HG02885 (cell line): ENCODE results near the gene GLYR1.
"Not testable (repeated sequence)": the region's sequence is repeated elsewhere in the genome, so short reads cannot be mapped to it uniquely, and the experiment has no call there.

Experiments used
- ATAC-seq: cut with Tn5 transposase; IDR thresholded peaks from one replicate; pipeline ENCODE4 v1.9.1; 2021; ENCODE audit warnings: mild to moderate bottlenecking; ENCODE audit not compliant: unreplicated experiment, poor library complexity

The GLYR1 gene

GRCh38 chr16:4846901-4847773 lies at the start of gene GLYR1, which contains the start of gene UBN1:
Gene GLYR1 (minus strand): TSS chr16:4847288. CDS start chr16:4847265, 23 bp downstream.
Gene UBN1 (plus strand): TSS chr16:4847481. CDS start chr16:4852918, 5,437 bp downstream.
- peak; percentile 88 for ATAC-seq

- ATAC-seq: not testable (repeated sequence)
These were observed 49.7 kb upstream of the GLYR1 start for GRCh38 chr16:4896761-4897160.

DNA sequence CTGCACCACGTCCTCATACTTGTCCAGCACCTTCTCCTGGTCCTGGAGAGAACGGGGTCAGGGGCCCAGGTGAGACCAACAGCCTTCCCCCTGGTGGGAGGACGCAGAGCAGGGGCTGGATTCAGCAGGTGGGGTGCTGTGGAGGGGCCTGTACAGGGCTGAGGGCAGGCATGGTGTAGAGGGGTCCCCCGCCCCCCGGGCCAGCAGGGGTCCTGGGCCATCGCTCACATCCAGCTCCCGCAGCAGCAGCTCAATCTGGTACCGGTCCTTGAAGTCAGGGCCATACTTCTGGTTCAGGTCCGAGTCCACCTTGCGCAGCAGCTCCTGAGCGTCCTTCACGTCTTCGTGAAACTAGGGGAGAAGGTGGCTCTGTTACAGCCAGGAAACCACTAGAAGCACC lies 48.3 kb upstream of the GLYR1 start:
- no peak for ATAC-seq

- no peak for ATAC-seq
These were observed 47.4 kb upstream of the GLYR1 start for GRCh38 chr16:4894276-4895150.

DNA sequence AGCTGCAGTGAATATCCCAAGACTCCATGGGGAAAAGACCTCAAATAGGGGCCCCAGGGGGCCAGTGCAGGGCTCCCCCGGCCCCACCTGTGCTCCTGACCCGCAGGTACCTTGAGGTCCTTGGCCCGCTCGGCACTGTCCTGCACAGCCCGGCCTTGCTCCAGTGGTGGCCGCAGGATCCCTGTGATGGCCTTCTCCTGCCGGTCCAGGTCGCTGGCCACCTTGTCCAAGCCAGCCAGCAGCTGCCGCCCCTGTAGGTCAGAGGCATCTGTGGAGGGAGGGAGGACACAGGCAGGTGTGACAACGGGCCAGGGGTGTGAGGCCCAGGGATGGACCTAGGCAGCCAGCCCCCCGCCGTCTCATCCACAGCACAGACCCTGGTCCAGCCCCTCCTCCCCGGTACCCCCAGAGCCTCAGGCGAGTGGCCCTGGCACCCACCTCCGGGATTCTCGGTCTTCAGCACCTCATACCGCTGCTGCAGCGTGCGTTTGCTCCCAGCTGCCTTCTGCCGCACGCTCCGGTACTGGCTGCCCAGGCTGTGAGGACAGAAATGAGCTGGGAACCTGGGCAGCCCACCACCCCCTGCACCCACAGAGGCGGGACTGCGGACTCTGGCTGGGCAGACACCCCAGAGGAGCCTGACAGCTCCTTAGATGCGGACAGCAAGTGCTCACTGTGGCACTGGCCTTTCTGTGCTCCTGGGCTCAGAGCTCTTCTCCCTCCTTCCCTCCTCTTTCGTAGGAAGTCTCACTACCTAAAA lies 46.2 kb upstream of the GLYR1 start:
- no peak for ATAC-seq

GRCh38 chr16:4892361-4893102 lies 45.4 kb upstream of the GLYR1 start:
- no peak for ATAC-seq

GRCh38 chr16:4891886-4892216 lies 44.8 kb upstream of the GLYR1 start:
- no peak for ATAC-seq

DNA sequence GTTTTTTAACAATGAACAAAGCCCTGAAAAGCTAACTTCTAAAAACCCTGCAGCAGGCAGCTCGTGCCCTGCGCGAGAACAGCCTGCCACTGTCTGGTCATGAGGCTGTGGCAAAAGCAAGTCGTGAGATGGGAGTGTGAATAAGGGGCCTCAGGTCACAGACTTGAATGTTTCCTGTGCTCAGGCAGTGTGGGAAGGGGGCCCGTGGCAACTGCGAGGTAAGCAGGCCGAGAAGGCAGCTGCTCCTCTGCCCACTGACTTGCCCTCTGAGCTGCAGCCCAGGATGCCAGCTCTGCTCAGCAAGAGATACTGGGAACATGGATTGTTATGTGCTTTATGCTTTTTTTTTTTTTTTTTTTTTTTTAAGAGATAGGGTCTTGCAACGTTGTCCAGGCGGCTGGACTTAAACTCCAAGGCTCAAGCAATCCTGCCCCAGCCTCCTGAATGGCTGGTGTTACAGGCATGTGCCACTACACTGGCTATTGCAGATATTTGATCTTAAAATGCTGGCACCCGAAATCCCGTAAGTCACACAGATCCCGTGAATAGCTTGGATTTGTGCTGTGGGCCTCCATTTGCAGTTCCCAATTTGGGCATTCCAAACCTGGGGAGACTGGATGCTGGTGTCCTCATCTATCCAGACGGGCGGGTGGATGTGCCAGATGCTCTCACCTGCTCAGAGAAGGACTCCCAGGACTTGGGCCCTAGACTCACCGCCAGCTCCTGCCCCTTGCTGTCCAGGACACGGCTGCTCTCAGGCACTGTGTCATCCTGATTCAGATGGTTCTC lies 44.2 kb upstream of the GLYR1 start:
- ATAC-seq: no peak

DNA sequence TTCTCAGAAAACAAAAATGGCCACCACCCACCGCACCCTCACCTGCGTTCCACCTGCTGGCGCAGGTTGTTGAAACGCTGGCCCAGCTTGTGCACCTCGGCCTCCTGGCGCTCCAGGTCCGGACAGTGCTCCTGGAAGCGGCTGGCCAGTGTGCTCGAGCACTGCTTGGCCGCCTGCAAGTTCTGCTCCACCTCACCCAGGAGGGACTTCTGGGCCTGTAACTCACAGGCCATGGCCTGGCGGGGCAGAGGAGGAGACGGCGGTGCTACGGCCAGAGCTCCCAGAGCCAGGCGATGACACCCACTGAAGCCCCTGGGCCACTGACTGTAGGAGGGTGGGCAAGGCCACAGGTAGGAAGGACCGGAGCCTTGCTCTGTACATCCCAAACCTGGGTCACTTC lies 43.6 kb upstream of the GLYR1 start:
- no peak for ATAC-seq

DNA sequence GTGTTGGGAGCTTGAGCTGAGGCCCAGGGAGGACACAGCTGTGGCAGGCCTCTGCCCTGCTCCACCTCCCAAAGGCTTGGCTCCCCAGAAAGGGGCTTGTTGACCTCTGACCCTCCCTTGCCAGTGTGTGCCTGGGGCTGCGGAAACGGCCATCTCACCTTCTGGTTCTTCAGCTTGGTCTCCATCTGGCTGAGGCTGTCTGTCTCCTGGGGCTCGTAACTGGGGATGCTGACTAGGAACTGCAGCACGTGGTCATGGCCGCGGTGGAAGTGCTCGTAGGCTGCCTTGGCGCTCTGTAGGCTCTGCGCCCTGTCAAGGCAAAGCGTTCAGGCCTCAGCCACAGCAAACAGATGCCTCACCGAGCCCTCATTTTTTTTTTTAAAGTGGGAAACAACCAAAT lies 42.9 kb upstream of the GLYR1 start:
- ATAC-seq: no peak

- ATAC-seq: no peak
These were observed 41.5 kb upstream of the GLYR1 start for GRCh38 chr16:4888428-4889135.

DNA sequence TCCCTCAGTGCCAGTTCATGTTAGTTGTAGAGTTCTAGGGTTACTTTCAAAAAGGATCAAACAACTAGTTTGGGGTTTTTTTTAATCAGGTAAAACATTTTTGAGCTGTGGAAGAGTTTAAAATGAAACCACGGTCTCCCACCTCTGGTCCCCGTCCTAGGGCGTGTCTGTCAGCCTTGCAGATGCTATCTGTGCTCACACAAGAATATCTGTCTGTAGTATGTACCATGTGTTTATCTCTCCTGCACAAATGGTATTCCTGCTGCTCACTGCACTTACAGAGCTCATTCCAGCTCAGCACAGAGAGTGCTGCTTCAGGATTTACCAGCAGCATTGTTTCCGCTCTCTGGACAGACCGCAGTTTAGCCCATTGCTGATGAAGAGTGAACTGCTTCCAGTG lies 39.1 kb upstream of the GLYR1 start:
- no peak for ATAC-seq

DNA sequence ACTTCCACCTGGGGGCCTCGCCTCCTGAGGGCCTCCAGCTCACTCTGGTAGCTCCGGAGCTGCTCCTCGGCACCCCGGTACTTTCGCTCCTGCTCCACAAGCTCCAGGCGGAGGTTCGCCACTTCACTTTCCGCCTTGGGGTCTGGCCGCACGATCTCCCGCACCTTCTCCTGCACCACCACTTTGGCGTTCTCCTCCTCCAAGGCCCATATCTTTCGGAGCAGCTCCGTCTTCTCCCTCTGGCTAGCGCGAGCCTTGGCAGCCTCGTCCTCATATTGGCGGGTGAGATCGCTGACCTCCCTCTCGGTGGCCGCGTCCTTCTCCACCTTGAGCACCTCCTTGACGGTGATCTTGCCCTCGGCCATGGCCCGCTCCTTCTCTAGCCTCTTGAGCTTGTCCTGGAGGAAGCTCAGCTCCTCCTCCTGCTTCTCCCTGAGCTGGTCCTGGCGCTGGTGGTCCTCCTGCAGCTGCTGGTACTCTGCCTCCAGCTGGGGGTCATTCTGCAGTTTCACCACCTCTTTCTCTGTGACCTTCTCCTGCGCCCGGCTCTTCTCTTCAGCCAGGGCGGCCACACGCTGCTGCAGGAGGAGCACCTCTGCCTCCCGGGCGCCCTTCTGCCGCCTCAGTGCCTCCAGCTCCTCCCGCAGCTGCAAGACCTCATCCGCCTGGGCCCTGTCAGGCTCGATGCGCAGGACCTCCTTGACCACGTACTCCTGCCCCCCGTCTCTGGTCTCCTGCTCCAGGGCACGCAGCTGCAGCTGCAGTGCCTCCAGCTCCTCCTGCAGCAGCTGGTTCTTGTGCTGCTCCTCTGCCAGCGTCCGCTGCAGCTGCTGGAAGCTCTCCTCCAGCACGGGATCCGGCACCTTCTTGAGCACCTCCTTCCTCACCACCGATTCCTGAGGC lies 38.1 kb upstream of the GLYR1 start:
- no peak for ATAC-seq

- ATAC-seq: no peak
These were observed 37.1 kb upstream of the GLYR1 start for GRCh38 chr16:4884209-4884608.

GRCh38 chr16:4883501-4883900 lies 36.4 kb upstream of the GLYR1 start:
- ATAC-seq: no peak

GRCh38 chr16:4882633-4883285 lies 35.7 kb upstream of the GLYR1 start:
- no peak for ATAC-seq

DNA sequence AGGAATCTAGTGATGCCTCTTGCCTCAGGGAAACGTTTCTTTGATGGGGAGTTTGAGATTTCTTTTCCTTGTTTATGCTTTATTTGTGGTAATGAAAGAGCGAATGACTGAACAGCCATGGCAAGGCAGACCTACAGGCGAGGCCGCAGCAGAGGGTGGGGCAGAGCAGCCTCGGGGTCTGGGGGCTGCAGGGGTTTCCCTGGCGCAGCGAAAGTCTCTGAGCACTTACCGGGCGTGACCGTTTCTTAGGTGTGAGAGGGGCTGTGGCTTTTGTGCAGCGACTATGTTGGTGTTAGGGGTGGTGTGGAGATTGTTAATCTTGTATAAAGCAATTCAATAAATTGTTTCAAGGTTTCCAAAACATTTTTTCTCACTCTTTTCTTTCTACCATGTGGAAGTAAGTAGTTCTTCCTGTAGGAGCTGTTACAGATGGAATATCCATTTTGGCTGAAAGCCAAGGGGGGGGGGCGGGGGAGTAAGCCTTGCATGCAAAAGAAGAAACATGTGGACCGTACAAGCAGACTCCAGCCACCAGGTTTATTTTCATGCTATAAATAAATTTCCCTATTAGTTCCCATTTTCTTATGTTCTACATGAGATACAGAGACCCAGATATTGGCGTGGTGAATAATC lies 35.0 kb upstream of the GLYR1 start:
- no peak for ATAC-seq
